Hematopoietic multipotent progenitor cell treated with erythropoietin and hydrocortisone succinate and interleukin-3 and kit ligand, for 15 days (in vitro differentiated cells): Measurements from ENCODE around the gene MCRIP2.

ENCODE experiments used
- DNase-seq: peaks from one replicate; pipeline ENCODE4 v3.0.0-alpha.2; 2015; ENCODE audit warnings: low spot score

MCRIP2 gene

GRCh38 chr16:648781-649589 lies 7.4 kb downstream of the MCRIP2 start, which contains the start of gene WDR90:
TSS of gene WDR90 (plus strand) at chr16:649365. CDS start at chr16:649417, 52 bp downstream.
- peak; percentile 94 for DNase-seq

- DNase-seq = peak; percentile 12
Measured at GRCh38 chr16:649631-650030, 8.0 kb downstream of the MCRIP2 start.

- DNase-seq = no peak
Measured at GRCh38 chr16:651844-652243, 10.2 kb downstream of the MCRIP2 start.

- no peak for DNase-seq
Measured at GRCh38 chr16:652454-653305, 11.1 kb downstream of the MCRIP2 start.

- no peak for DNase-seq
Measured at GRCh38 chr16:654034-654433, 12.4 kb downstream of the MCRIP2 start.

- no peak for DNase-seq
Measured at GRCh38 chr16:657487-657886, 15.9 kb downstream of the MCRIP2 start.

GRCh38 chr16:658679-659571 lies 17.3 kb downstream of the MCRIP2 start:
- DNase-seq = no peak

- no peak for DNase-seq
Measured at GRCh38 chr16:659618-660017, 18.0 kb downstream of the MCRIP2 start.

- no peak for DNase-seq
Measured at GRCh38 chr16:660132-660458, 18.5 kb downstream of the MCRIP2 start.

GRCh38 chr16:660459-661183 lies 19.0 kb downstream of the MCRIP2 start:
- peak; percentile 87 for DNase-seq

GRCh38 chr16:661184-661821 lies 19.7 kb downstream of the MCRIP2 start:
- DNase-seq = no peak

- no peak for DNase-seq
Measured at GRCh38 chr16:662095-662494, 20.5 kb downstream of the MCRIP2 start.

- DNase-seq = no peak
Measured at GRCh38 chr16:662597-662996, 21.0 kb downstream of the MCRIP2 start.

GRCh38 chr16:666572-666971 lies 24.9 kb downstream of the MCRIP2 start:
- DNase-seq = no peak

GRCh38 chr16:667113-667779 lies 25.6 kb downstream of the MCRIP2 start:
- no peak for DNase-seq

GRCh38 chr16:667780-668518 lies 26.3 kb downstream of the MCRIP2 start, which contains the start of gene RHOT2:
TSS of gene RHOT2 (plus strand) at chr16:668132. CDS start at chr16:668200, 68 bp downstream.
- DNase-seq = peak; percentile 93

- DNase-seq = peak; percentile 16
Measured at GRCh38 chr16:668519-669171, 27.0 kb downstream of the MCRIP2 start.

GRCh38 chr16:669666-670065 lies 28.0 kb downstream of the MCRIP2 start:
- DNase-seq = no peak
